ENCODE results near the gene RFX8.

- no peak for TF ChIP-seq POLR2A (IDR thresholded peaks at IDR 0.05)
- no peak for TF ChIP-seq CTCF (IDR thresholded peaks at IDR 0.05)
Measured at GRCh38 chr2:101430156-101430555, 44.8 kb downstream of the RFX8 start.
